Neural crest cell (in vitro differentiated cells): ENCODE results near the gene KRTAP9-4. TPM values are rescaled to one million over a fixed set of nuclear protein-coding genes. Genes with fewer than 3 reads are reported as not detected.
A peak's percentile ranks its signal among the peaks of the same experiment; 100 is the strongest.

Experiments used
- DNase-seq: peaks from one replicate; pipeline ENCODE4 v3.0.0; 2021; ENCODE audit warnings: low read depth, mixed read lengths, low spot score
- H3K27ac Mint-ChIP-seq: one replicate; pipeline ENCODE4 v1.8.0; 2021; ENCODE audit warnings: mild to moderate bottlenecking, mixed read lengths; ENCODE audit not compliant: unreplicated experiment
- H3K27me3 Mint-ChIP-seq: 2 replicates; pipeline ENCODE4 v1.8.0; 2021; ENCODE audit warnings: low read depth, mild to moderate bottlenecking, mixed read lengths
- H3K36me3 Mint-ChIP-seq: 2 replicates; pipeline ENCODE4 v1.8.0; 2021; ENCODE audit warnings: low read depth, mild to moderate bottlenecking, mixed read lengths
- H3K4me1 Mint-ChIP-seq: 2 replicates; pipeline ENCODE4 v1.8.0; 2021; ENCODE audit warnings: mixed read lengths
- H3K4me3 Mint-ChIP-seq: one replicate; pipeline ENCODE4 v1.8.0; 2021; ENCODE audit warnings: mild to moderate bottlenecking, mixed read lengths
- H3K9me3 Mint-ChIP-seq: 2 replicates; pipeline ENCODE4 v1.8.0; 2021; ENCODE audit warnings: mixed read lengths
- total RNA-seq: library from RNA; stranded (reverse); gene quantifications from 2 replicates; pipeline ENCODE4 v1.2.1, GENCODE V29; 2021
- TF ChIP-seq, protein P1 (sequence below): fragments of 200-600 bp; sonication (generic); conservative IDR thresholded peaks from 2 replicates; pipeline ENCODE4 v1.5.0; 2021; ENCODE audit warnings: antibody characterized with exemption, mild to moderate bottlenecking

KRTAP9-4 gene
- total RNA-seq, 1 donor from 2014 or later = not detected

DNA sequence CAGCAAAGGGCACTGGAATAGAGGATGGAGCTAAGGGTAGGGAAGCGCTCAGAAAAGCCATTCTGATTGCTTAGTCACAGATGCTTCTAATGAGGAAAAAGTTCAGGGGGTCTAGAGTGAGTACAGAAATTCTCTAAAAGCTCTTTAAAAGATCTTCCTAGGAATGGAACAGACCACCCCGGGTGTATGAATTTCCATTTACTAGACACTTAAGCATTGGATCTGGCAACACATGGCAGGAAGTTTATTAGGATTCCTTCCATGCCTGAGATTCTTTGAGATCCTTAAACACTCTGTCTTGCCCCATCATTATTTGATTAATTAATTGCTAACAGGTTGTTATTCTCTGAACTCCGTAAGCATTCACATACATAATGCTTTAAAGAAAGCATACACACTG, 34.6 kb downstream of the KRTAP9-4 start:
- Mint-ChIP-seq H3K36me3 (no peaks in the 10 kb centered on the region), H3K27ac (no peak overlapping the region), H3K4me3 (no peak overlapping the region), H3K9me3 (no peaks in the 10 kb centered on the region), H3K4me1 (no peaks in the 10 kb centered on the region), H3K27me3 (peaks cover 28% of the 10 kb centered on the region)
- TF ChIP-seq, protein P1, sequence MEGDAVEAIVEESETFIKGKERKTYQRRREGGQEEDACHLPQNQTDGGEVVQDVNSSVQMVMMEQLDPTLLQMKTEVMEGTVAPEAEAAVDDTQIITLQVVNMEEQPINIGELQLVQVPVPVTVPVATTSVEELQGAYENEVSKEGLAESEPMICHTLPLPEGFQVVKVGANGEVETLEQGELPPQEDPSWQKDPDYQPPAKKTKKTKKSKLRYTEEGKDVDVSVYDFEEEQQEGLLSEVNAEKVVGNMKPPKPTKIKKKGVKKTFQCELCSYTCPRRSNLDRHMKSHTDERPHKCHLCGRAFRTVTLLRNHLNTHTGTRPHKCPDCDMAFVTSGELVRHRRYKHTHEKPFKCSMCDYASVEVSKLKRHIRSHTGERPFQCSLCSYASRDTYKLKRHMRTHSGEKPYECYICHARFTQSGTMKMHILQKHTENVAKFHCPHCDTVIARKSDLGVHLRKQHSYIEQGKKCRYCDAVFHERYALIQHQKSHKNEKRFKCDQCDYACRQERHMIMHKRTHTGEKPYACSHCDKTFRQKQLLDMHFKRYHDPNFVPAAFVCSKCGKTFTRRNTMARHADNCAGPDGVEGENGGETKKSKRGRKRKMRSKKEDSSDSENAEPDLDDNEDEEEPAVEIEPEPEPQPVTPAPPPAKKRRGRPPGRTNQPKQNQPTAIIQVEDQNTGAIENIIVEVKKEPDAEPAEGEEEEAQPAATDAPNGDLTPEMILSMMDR = no peak
- DNase-seq = no peak

DNA sequence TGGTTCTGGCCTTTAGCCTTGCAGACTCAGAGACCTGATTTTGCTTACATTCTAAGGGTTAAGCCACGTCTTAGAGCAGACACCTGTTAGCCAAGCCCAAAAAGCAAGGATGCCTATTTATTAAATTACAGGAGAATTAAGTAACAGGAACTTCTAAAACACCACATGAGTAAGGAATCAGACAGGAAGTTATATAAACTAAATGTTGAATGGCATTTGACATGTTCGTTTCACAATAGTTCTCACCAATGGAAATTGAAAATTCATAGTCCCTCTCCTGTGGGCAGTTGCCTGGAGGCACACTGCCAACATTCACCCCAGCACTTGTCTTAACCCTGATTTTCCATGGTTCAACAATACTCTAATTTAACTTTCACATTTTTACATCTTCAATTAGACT, 35.1 kb downstream of the KRTAP9-4 start:
- no peak for DNase-seq
- Mint-ChIP-seq H3K36me3 (no peaks in the 10 kb centered on the region), H3K27me3 (peaks cover 23% of the 10 kb centered on the region), H3K27ac (no peak overlapping the region), H3K9me3 (no peaks in the 10 kb centered on the region), H3K4me3 (no peak overlapping the region), H3K4me1 (no peaks in the 10 kb centered on the region)
- TF ChIP-seq, protein P1 = no peak

DNA sequence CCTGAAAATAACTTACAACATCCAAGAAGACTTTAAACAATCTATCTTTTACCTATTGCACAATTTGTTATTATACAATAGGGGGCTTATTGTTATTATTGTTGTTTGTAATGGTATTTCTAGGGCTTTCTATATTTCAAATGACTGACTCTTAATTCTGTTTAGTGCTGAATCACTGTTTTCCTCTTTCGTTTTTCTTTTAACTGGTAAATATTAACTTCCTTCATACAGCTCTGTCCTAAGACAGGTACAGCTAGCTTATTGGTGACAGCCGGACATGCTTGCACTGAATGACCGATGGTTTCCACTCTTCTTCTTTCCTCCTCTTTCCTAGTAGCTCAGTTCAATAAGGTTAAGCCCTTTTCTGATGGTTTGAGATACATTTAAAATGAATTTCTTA, 37.6 kb downstream of the KRTAP9-4 start:
- TF ChIP-seq, protein P1 = no peak
- H3K9me3 Mint-ChIP-seq = no peaks in the 10 kb centered on the region
- no peaks in the 10 kb centered on the region for H3K36me3 Mint-ChIP-seq
- no peak for DNase-seq
- no peak overlapping the region for H3K4me3 Mint-ChIP-seq
- H3K27ac Mint-ChIP-seq = no peak overlapping the region
- no peaks in the 10 kb centered on the region for H3K4me1 Mint-ChIP-seq
- H3K27me3 Mint-ChIP-seq = peaks cover 10% of the 10 kb centered on the region

DNA sequence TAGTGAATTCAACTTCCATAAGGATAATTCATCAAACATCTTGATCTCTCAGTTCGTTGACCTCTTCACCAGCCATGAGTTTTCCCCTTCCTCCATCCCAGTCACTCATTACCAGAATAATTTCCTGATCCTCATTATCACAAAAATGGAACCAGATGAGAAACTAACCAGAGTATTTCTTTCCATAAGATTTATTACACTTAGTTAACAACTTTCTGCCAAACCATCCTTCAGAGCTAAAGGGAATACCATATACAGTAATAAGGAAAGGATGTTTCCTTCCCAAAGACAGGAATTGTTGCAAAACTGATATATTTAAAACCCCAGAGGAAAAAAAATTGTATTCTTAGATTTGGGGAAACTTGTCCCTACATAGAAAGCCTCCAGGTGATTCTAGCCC, 44.5 kb downstream of the KRTAP9-4 start:
- no peaks in the 10 kb centered on the region for H3K4me1 Mint-ChIP-seq
- no peak for DNase-seq
- TF ChIP-seq, protein P1 = no peak
- no peaks in the 10 kb centered on the region for H3K9me3 Mint-ChIP-seq
- H3K27ac Mint-ChIP-seq = peak overlapping the region; percentile 9
- no peaks in the 10 kb centered on the region for H3K36me3 Mint-ChIP-seq
- H3K27me3 Mint-ChIP-seq = no peaks in the 10 kb centered on the region
- H3K4me3 Mint-ChIP-seq = no peak overlapping the region

DNA sequence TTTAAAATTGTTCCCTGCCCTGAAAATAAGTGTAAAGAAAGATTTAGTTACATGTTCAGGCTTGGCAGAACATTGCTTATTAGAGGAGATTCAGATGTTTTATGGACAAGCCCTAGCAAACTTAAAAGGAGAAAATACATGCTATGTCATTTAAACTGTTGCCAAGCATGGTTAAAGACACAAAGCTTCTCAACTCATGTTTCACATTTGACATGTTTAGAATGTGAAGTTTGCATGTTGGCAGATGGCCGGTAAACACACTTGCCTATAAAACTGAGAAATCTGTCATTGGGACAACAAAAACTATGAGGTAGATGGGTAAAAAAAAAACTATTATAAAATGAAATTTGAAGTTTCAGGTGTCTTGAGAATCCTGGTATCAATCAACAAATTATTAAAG, 47.4 kb downstream of the KRTAP9-4 start:
- Mint-ChIP-seq H3K4me1 (no peaks in the 10 kb centered on the region), H3K27ac (no peak overlapping the region), H3K27me3 (peaks cover 1% of the 10 kb centered on the region), H3K36me3 (no peaks in the 10 kb centered on the region), H3K4me3 (no peak overlapping the region), H3K9me3 (peaks cover 8% of the 10 kb centered on the region)
- DNase-seq = no peak
- TF ChIP-seq, protein P1 = no peak
